ENCODE results near the gene PURA.
A peak's percentile ranks its signal among the peaks of the same experiment; 100 is the strongest.

Gene PURA

GRCh38 chr5:140109018-140109758 lies 4.7 kb upstream of the PURA start:
- H3K4me3 ChIP-seq (ENCODE audit: low read depth, low read length), result peak overlapping the region; percentile 93
- DNase-seq (ENCODE audit: low read depth), result no peak
- no peak for TF ChIP-seq CTCF (IDR thresholded peaks at IDR 0.05; ENCODE audit: insufficient read depth, low read depth, low read length, missing control alignments)

GRCh38 chr5:140109759-140110645 lies 3.9 kb upstream of the PURA start:
- H3K4me3 ChIP-seq (ENCODE audit: low read depth, low read length), result peak overlapping the region; percentile 9; the same call in 1 of the 2 replicates
- no peak for TF ChIP-seq CTCF (IDR thresholded peaks at IDR 0.05; ENCODE audit: insufficient read depth, low read depth, low read length, missing control alignments)

GRCh38 chr5:140110646-140110957 lies 3.3 kb upstream of the PURA start:
- DNase-seq (ENCODE audit: low read depth), result no peak
- H3K4me3 ChIP-seq (ENCODE audit: low read depth, low read length), result no peak overlapping the region
- no peak for TF ChIP-seq CTCF (IDR thresholded peaks at IDR 0.05; ENCODE audit: insufficient read depth, low read depth, low read length, missing control alignments)

More at GRCh38 chr5:140109759-140110645, 3.9 kb upstream of the PURA start:
- no peak for DNase-seq (ENCODE audit: low read depth)

GRCh38 chr5:140111011-140111858 lies 2.7 kb upstream of the PURA start:
- TF ChIP-seq CTCF (IDR thresholded peaks at IDR 0.05; ENCODE audit: insufficient read depth, low read depth, low read length, missing control alignments), result no peak
- DNase-seq (ENCODE audit: low read depth), result no peak
- no peak overlapping the region for H3K4me3 ChIP-seq (ENCODE audit: low read depth, low read length)

GRCh38 chr5:140111859-140112551 lies 1.9 kb upstream of the PURA start:
- no peak for TF ChIP-seq CTCF (IDR thresholded peaks at IDR 0.05; ENCODE audit: insufficient read depth, low read depth, low read length, missing control alignments)
- H3K4me3 ChIP-seq (ENCODE audit: low read depth, low read length), result no peak overlapping the region
- DNase-seq (ENCODE audit: low read depth), result peak; percentile 11

GRCh38 chr5:140112685-140113179 lies 1.2 kb upstream of the PURA start:
- TF ChIP-seq CTCF (IDR thresholded peaks at IDR 0.05; ENCODE audit: insufficient read depth, low read depth, low read length, missing control alignments), result no peak
- no peak for DNase-seq (ENCODE audit: low read depth)
- H3K4me3 ChIP-seq (ENCODE audit: low read depth, low read length), result peak overlapping the region; percentile 70
